ENCODE data around the gene TIMM23.
A peak's percentile ranks its signal among the peaks of the same experiment; 100 is the strongest.
"Not testable (repeated sequence)": the region's sequence is repeated elsewhere in the genome, so short reads cannot be mapped to it uniquely, and the experiment has no call there.

Gene TIMM23

DNA sequence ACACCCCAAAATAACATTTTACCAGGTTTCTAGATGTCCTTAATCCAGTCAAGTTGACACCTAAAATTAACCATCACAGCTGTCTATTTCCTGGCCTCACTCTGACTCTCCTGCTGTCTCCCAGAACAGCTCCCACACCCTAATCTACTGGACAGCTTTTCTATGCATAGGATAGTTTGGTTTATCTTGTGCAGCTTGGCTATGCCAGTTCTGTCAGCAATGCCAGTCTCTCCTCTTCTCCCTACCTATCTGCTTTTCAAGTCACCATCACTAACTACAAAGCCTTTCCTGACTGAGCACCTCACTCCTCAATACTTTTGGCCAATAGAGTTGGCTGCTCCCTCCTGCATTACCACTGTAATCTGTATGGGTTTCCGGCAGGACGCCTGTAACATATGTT lies 53.1 kb downstream of the TIMM23 start:
- no peak for DNase-seq

- no peak for DNase-seq
Observed at GRCh38 chr10:46026106-46026505, 53.8 kb downstream of the TIMM23 start.

DNA sequence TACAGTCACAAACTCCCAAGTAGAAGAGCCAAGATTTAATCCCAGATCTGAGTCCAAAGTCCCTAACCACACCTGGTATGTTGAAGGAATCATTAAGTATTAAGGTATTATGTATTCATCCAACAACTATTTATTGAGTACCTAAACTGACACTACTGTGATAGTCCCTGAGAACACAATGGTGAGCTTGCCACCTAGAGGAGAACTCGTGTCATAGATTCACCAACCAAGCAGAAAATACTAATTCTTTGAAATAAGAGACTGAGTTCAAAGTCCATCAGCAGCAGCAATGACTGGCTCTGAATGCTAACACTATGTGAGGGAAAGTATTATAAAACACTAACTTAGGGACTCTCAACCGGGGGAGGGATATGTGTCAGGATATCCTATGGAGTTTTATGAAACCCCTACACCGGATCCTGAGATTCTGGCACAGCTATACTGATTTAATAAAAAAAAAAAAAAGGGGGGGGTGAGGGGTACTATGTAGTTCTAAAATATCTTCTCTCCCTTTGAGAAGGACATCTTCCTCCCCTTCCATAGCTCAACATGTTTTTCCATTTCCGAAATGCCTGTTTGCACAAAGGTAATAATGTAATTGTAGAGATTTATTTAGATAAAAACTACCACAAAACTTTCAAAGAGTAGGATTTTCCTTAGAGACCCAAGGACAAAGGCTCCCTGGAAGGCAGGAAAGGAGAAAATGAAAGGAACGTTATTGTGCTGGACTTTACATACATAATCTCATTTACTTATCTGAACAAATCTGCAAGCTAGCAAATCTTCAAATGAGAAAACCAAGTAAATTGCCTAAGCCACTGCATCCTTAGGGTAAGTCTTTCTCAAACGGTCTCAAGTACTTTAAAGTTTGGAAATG lies 56.5 kb downstream of the TIMM23 start:
- no peak for DNase-seq

DNA sequence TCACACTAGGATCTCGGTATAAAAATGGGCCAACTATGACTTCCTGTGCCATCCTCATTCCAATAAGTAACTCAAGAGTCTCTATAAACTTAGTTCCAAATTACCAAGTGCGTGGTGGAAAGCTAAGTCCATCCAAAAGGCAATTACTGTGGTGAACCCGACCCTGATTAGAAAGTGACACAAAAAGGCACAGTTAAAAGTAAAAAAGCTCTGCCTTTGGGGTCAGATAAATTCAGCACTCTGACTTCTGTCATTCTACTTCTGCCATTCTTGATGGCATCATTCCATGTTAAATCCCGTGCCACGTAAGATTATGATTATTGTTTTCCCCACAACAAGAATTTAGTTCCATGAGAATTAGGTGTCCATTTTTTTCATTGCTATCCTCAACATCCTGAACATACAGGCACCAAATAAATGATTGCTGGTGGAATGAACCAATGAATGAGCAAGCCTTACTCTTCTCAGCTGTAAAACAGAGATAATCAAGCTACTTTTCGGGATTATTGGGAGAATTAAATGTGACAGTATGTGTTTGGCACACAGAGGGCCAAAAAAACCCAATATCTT lies 57.3 kb downstream of the TIMM23 start:
- DNase-seq: no peak

- peak; percentile 93 for DNase-seq
Observed at GRCh38 chr10:46030091-46030937, 58.0 kb downstream of the TIMM23 start, which contains the start of gene NCOA4. Gene NCOA4, minus strand, starts transcription at chr10:46030623. Its CDS starts 13,943 bp downstream, at chr10:46016680.

GRCh38 chr10:46031648-46032532 lies 59.6 kb downstream of the TIMM23 start:
- no peak for DNase-seq

DNA sequence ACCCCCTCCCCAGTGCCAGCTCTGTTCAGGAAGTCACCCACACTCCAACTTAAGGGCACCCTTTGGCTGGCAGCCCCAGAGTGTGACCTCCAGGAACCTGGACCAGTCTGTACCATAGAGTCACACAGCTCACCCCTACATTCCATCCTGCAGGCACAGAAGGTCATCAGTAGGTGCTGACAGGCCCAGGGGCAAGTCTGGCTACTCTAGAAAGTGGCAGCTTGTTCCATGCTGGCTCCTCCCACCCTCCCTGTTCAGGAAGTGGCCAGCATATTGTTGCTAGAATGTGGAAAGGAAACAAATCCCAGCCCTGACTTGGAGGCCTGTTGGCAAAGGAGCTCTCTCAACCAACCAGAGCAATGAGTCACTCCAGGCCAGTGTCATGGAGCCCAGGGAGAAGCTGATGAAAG lies 61.3 kb downstream of the TIMM23 start:
- no peak for DNase-seq

- no peak for DNase-seq
Observed at GRCh38 chr10:46035923-46036849, 63.9 kb downstream of the TIMM23 start.

DNA sequence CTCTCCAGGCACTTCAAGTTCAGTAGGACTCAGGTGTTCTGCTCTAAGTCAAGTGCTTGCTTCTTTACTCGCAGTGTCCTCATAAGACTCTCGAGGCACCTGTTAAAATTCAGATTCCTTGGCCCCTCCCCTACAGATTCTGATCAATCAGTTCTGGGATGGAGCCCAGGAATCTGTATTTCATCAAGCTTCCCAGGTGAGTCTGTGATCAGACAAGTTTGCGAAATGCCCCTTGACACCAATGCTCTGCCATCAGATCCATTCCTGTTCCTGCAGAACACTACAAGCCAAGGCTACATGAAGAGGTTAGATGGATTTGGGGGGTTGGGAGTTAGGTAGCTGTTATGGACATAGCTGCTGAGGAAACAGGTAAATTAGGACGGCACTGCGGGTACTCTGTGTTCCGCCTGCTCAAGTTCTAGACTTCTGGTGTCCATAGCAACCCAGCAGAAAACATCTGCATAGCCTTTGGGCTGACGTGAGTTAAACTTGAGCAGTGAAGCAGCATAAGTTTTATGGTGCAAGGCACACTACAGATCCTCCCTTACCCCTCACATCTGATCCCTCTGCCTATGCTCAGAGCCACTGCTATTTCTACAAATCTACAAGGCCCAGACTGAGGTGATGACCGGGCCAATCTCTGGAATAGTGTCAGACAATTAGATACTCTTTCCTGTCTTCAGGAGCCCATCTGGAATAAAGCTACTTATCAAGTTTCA lies 65.0 kb downstream of the TIMM23 start:
- no peak for DNase-seq

DNA sequence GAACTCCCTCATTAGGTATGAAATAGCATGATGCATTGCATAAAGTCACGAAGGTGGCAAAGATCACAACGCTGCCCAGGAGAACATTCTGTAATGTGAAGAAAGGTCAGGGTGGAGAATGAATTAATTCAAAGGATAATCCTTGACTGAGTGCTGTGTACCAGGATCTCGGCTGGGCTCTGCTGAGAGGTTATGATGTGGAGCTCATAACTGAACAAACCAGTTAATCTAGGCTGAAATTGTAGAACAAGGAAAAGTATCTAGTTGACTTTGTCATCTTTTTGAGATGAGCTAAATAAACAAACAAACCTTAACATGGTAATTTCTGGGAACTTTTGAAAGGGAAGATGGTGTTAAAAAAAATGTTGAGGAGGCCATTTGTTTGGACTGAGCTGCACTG lies 67.7 kb downstream of the TIMM23 start:
- no peak for DNase-seq

DNA sequence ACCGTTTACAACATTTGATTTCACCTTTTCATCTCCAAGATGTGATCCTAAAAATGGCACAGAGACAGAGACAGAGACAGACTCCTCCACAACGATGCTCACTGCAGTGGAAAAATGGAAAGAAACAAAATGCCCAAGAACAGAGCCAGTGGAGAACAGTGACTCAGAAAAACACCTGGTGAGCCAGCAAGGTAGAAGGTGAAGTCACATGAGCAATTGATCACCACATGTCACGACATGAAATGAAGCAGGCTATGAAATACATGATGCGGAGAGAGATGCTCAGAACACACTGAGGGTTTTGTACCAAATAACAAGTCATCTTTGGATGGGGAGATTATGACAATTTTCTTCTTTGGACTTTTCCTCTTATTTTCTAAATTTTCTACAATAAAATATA lies 70.2 kb downstream of the TIMM23 start:
- no peak for DNase-seq

DNA sequence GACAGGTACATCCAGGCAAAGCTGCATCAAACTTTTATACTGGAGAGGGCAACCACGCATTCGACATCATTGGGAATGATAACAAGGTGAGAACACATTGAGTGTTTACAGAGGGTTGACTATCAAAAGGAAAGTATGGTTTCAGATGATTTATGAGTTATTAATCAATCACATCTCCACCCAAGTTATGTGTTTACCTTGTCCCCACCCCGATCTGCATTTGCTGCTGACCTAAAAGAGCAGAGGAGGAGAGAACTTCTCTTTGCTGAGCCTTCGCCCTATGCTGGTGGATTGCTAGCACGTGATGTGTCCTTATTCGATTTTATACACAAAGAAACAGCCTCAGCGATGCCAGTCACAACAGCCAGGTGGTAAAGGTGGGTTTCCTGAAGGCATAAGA lies 74.0 kb downstream of the TIMM23 start, which contains the start of gene MSMB:
Gene MSMB (minus strand): TSS at position 9 of the 400 bp plus-strand sequence. CDS start 32 bp downstream, outside the sequence.
- DNase-seq: no peak

DNA sequence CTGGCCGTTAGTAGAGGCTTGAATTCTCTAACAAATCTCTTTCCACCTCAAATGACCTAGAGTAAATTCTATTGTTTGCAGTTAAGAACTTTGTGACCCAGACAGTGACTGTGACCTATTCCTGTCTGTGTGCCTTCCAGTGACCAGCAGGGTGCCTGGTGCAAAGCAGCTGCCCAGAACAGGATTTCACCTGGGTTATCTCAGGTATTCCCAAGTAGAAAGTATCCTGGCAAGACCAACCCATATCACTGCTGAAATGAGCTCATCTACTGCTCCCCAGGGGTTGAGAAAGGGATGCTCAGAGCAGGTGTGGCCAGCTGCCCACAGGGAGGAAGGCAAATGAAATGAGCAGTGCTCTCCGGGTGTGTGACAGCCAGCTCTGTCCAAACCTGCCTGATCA lies 75.9 kb downstream of the TIMM23 start:
- DNase-seq: no peak

DNA sequence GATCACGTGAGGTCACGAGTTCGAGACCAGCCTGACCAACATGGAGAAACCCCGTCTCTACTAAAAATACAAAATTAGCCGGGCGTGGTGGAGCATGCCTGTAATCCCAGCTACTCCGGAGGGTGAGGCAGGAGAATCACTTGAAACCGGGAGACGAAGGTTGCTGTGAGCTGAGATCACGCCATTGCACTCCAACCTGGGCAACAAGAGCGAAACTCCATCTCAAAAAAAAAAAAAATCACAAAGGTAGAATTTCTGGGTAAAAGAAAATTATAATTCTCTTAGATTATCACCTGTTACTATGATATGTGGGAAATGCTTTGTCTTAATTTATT lies 77.2 kb downstream of the TIMM23 start:
- not testable (repeated sequence) for DNase-seq

DNA sequence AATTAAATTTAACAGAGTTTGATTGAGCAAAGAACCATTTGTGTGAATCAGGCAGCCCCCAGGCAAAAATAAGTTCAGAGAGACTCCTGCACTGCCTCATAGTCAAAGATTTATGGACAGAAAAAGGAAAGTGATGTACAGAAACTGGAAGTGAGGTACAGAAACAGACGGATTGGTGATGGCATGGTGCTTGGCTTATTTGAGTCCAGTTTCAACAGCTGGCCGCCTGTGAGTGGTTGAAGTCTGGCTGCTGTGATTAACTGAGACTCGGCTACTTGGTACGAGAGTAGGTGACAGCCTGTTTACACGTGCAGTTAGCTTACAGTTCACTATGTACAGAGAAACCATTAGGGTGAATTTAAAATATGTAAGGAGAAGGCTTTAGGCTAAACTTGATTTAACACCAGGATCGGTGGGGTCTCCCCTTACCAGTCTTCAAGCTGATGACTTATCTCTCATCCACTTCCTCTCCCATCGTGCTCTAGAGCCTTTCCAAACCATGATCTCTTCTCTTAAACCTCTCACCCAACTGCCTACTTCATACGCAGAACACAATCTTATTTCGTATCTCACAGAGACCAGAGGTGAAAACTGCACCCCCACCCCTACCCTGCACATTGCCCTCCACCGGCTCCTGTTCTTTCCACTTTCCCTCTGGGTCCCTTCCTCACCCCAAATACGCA lies 78.8 kb downstream of the TIMM23 start:
- DNase-seq: no peak

- no peak for DNase-seq
Observed at GRCh38 chr10:46052057-46052790, 79.9 kb downstream of the TIMM23 start.

DNA sequence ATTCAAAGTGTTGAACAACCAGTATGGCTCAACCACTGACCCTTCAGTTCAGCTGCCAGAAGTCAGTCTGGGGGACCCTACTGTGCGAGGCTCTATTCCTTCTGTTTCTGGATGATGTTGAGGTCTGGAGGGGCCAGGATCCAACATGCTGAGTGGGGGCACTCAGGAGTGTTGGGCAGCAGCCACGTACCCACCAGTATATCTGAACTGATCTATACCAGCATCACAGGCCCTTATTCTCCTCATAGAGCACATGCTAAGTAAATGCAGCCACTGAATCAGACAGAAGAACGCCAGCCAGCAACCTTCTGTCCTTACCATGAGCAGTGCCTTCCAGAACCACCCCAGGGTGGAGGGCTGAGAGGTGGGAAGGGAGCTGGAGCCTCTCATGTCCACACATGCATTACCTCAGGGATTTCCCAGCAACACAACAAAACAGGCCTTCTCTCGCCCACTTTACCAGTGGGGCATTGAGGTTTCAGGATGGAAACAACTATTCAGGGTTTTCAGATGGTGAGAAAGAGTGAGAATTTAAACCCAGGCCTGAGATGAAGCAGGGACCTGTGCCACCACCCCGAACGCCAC lies 80.6 kb downstream of the TIMM23 start:
- no peak for DNase-seq
